D341Med (cell line): ENCODE measurements around the gene PPARG.
"Not testable (repeated sequence)": the region's sequence is repeated elsewhere in the genome, so short reads cannot be mapped to it uniquely, and the experiment has no call there.

Experiments
- DNase-seq: peaks from one replicate; pipeline ENCODE4 v3.0.0; 2012; ENCODE audit warnings: low spot score

Gene PPARG

DNA sequence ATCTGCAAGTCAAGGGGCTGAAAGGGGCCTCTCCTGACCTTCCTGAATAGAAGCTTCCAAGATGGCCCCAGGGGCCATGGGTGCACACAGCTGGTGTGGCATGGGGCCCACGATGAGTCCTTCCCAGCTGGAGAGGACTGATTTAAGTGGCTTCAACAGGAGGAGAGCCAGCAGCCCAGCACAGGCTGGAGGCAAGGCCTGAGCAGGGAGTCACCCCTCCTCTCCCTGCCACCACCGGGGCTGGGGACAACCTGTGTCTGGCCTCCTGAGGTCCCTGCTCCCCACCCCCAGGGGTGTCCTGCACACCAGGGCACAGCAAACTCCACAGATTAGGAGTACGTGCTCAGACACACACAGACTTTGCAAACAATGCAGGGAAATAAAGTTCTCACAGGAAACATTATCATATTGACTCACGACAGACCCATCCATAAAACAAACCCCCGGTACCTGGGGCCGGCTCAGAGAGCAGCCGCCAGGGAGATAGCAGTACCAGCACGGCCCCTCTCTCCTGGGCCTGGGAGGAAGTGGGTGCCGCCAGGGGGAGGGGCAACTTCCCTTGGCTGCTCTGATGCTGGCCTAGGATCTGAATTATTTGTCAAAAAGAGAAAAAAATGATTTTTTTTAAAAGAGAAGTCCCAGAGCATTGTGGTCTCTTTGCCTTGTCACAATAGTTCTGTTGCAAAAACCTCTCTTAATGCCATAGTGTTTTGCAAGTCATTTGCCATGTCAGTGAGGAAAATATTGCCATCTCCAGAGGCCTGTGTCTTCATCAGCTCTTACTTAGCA, 173.5 kb downstream of the PPARG start:
- DNase-seq: no peak

- DNase-seq: no peak
These were observed 174.8 kb downstream of the PPARG start for GRCh38 chr3:12463686-12464085.

GRCh38 chr3:12464181-12464580, 175.3 kb downstream of the PPARG start:
- DNase-seq: no peak

- no peak for DNase-seq
These were observed 176.4 kb downstream of the PPARG start for GRCh38 chr3:12465151-12465835.

GRCh38 chr3:12465836-12466225, 177.0 kb downstream of the PPARG start:
- no peak for DNase-seq

DNA sequence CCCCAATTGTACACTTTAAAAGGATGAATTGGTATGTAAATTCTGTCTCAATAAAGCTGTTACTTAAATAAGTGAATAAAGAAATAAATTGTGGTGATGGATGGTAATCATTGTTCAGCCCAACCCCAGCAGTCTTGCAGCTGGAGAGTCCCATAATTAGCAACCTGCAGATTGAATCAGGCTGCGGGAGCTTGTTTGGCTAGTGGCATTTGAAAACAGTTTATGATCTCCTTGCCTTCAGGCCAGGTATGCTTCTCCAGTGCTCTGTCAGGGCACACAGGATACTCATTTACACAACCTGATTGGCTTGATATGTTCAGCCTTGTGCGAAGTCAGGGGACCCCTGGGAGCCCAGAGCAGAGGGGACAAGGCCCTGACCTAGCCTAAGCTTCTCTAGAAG, 178.9 kb downstream of the PPARG start:
- no peak for DNase-seq

DNA sequence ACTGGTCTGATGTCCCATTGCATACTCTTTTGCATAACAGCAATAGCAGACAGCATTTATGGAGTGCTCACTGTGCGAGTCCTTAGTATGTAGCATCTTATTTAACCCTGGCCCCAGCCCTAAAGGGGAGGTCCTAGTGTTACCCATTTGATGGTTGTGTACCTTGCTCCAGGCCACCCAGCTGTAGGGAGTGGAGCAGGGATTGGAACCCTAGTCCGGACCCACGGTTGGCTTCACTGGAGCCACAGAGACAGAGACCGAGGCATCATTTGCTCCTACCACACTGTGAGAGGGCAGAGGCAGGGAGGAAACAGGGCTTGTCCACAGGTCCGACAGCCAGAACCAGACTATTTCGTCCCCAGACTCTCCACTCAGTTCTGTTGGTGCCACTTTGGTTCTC, 179.4 kb downstream of the PPARG start:
- no peak for DNase-seq

DNA sequence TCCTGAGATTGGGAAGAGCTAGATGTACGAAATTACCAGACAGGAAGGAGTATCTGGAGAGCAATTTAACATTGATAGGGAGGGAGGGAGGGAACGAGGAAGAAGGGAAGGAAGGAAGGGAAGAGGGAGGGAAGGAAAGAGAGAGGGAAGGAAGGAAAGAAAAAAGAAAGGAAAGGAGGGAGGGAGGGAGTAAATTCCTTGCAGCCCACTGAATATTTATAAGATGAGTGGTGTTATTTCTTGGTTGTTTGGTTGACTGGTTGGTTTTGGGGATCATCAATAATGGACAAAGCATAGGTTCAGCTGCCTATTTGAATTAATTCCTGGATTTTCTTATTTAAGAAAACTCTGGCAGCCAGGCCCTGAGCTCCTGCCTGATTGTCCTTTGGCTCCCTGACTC, 179.9 kb downstream of the PPARG start:
- DNase-seq: no peak

DNA sequence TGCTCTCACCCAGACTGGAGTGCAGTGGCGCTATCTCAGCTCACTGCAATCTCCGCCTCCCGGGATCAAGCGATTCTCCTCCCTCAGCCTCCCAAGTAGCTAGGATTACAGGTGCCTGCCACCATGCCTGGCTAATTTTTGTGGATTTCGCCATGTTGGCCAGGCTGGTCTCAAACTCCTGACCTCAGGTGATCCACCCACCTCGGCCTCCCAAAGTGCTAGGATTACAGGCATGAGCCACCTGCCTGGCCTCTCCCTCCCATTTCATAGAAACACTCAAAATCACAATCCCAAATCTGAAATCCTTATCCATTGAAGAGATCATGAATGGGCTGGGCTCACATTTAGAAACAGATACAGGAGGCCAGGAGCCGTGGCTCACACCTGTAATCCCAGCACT, 180.4 kb downstream of the PPARG start:
- DNase-seq: not testable (repeated sequence)

GRCh38 chr3:12470111-12470510, 181.2 kb downstream of the PPARG start:
- no peak for DNase-seq

DNA sequence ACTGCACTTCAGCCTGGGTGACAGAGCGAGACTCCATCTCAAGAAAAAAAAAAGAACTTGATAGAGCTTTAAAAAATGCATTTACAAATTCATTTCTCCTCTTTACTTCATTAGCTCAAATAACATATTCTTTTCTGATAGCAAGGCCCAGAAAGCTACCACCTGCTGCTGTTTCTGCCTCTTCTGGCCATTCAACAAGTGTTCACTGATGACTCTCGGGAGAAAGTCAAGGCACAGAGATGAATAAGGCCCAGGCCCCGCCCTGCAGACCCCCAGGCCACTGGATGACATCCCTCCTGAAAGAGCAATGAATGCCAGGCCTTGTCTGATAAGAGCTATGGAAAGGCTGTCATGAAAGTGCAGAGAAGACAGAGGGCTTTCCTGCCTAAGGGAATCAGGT, 181.8 kb downstream of the PPARG start:
- no peak for DNase-seq

GRCh38 chr3:12471241-12471640, 182.4 kb downstream of the PPARG start:
- no peak for DNase-seq

DNA sequence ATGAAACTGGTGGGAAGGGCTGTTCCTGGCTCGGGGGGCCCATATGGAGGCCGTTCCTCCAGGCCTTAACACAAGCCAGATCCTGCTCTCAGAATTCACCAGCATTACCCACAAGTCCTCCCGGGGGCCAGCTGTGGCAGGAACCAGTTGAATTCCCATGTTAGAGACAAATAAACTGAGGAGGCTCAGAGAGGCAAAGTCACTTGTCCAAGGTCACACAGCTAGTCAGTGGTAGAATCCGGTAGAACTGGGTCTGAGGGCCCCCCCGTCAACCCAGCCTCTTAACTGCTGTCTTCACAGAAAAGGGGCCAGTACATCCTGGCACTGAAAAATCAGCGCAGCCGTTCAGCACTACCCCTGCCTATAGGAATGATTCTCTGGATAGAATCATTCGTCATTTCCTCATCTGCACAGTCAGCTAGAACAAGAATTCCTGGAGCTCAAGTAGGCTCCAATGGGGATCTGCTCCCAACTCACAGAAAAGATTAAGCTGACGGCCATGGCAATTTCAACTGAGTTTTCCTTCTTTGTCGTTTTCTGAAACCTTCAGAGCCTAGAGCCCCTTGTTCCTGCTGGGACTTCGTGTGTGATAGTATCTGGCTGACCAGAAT, 183.2 kb downstream of the PPARG start:
- DNase-seq: no peak

- no peak for DNase-seq
These were observed 183.9 kb downstream of the PPARG start for GRCh38 chr3:12472796-12473195.

DNA sequence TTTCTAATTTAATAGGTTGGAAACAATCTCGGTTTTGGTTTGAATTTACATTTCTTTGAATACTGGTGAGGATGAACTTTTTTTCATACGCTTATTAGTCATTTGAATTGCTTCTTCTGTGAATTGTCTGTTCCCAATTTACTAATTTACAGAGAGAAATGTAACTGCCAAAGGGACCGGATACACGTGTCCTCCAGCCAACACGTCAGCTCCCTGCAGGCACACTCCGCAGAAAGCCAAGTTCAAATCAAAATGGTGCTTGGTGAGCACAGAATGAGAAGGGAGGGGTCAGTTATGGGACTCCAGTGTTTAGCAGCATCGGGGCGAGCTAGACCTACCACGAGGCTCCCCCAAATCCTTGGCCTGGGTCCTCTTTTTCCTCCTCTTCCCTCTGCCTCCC, 184.6 kb downstream of the PPARG start:
- no peak for DNase-seq

- no peak for DNase-seq
These were observed 187.5 kb downstream of the PPARG start for GRCh38 chr3:12476238-12476897.

DNA sequence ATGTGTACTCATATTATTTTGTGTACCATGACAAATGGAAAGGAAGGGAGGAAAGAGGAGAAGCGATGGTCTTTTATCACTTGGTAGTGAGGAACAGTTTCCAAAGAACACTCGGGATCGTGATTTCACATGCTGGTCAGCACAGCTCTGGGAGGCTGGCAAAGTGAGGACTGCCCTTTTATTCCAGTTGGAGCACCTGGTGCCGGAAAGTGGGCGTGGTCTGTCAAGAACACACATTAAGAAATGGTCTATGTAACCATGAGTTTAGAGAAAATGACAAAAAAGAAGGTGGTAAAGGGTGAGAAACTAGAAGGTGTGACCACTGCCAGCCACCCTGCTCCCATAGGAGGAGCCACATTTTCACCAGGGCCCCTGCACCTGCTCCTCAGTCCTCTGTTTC, 188.4 kb downstream of the PPARG start:
- DNase-seq: no peak

DNA sequence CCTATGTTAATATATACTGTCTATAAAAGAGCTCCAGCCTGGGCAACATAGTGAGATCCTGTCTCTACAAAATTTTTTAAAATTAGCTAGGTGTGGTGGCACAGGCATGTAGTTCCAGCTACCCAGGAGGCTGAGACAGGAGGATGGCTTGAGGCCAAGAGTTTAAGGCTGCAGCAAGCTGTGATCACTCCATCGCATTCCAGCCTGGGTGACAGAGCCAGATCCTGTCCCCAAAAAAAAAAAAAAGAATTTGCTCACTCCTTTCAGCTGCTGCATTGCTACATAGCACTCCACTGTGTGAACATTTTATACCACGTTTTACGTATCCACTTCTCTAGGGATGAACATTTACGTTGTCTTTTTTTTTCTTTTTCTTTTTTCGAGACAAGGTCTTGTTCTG, 189.5 kb downstream of the PPARG start:
- no peak for DNase-seq

DNA sequence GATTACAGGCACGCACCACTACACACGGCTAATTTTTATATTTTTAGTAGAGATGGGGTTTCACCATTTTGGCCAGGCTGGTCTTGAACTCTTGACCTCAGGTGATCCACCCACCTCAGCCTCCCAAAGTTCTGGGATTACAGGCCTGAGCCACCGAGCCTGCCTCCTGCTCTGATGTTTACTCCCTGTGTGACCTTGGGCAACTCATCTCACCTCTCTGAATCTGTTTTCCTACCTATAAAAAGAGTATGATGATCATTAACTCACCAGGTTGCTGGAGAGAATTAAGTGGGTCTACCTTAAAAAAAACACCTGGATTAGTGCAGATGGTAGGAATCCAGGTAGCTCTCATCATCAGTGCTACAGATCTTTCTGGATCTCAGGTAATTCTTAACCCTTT, 190.3 kb downstream of the PPARG start:
- DNase-seq: not testable (repeated sequence)

- peak; percentile 75 for DNase-seq
These were observed 191.1 kb downstream of the PPARG start for GRCh38 chr3:12479919-12480427.

GRCh38 chr3:12483410-12483809, 194.5 kb downstream of the PPARG start:
- DNase-seq: no peak

GRCh38 chr3:12483872-12484197, 195.0 kb downstream of the PPARG start:
- DNase-seq: no peak
